GM19397 (cell line): ENCODE measurements around the gene TP53AIP1.
A peak's percentile ranks its signal among the peaks of the same experiment; 100 is the strongest.

Source experiments
- ATAC-seq: cut with Tn5 transposase; IDR thresholded peaks from one replicate; pipeline ENCODE4 v1.9.1; 2021; ENCODE audit warnings: mild to moderate bottlenecking, moderate library complexity; ENCODE audit not compliant: unreplicated experiment

Gene TP53AIP1

GRCh38 chr11:128907585-128907984, 35.1 kb downstream of the TP53AIP1 start:
- ATAC-seq, result no peak

- ATAC-seq, result no peak
These were observed 36.3 kb downstream of the TP53AIP1 start for GRCh38 chr11:128906185-128907050.

DNA sequence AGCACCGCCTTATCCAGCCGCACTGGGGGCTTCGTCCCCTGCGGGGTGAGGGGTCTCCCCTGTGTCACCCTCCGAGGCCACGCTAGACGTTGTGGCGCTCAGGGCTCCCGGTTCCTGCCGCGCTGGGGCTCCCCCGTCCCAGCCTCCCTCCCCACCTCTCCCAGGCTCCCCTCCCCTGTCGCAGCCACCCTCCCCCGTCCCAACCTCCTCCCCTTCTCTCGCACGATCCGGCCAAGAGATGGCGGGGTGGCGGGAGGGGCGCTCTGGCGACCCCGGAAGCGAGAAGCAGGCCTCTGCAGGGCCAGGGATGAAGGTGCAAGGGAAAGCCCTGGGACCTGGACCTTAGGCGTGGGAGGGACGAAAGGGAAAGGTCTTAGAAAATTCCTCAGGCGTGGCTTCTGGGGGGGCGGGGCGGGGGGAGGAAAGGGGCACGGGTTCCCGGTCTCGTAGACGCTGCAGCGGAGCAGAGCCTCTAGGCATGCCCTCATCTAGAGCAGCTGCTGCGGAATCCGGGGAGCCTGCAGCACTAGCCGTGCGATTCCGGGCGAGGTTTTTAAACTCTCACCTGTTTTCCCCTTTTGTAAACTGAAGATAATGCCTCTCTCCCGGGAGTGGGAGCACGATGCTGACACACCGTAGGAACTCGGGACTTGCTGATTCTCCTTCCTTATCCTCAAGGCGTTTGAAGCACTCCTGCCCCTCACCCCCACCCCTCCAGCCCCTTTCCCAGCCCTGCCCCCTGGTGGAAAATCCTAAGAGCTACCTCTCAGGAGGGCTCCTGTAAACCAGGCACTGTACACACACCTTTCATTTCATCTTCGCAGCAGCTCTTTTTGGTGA, 37.1 kb downstream of the TP53AIP1 start:
- ATAC-seq, result peak; percentile 38

- ATAC-seq, result peak; percentile 39
These were observed 37.9 kb downstream of the TP53AIP1 start for GRCh38 chr11:128904656-128905344.

GRCh38 chr11:128904303-128904655, 38.4 kb downstream of the TP53AIP1 start:
- ATAC-seq, result no peak

- ATAC-seq, result no peak
These were observed 39.2 kb downstream of the TP53AIP1 start for GRCh38 chr11:128903248-128904061.

DNA sequence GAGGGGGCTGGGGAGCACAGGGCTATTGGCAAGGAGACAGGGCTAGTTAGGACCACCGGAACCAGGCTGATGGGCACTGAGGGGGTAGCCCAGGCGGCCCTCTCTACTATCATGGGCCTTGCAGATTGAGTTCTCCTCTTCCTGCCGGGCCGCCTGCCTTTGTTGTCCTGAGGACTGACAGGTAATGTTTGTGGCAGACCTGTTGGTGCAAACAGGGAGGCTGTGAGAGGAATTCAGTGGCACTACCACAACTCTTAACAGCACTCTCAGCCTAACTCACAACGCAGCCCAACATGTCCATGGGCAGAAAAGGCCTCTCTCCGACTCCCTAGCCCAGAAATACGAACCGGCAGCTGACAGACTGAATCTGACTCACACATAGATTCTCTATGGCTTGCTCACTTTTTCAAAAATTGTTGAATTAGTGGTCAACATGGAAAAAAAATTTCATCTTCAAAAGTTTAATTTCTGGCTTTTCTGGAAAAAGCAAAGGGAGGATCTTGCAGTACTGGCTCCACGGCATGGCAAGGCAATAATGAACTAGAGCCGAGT, 40.1 kb downstream of the TP53AIP1 start:
- ATAC-seq, result no peak

- no peak for ATAC-seq
These were observed 40.8 kb downstream of the TP53AIP1 start for GRCh38 chr11:128901653-128902514.

GRCh38 chr11:128900468-128900867, 42.2 kb downstream of the TP53AIP1 start:
- no peak for ATAC-seq

DNA sequence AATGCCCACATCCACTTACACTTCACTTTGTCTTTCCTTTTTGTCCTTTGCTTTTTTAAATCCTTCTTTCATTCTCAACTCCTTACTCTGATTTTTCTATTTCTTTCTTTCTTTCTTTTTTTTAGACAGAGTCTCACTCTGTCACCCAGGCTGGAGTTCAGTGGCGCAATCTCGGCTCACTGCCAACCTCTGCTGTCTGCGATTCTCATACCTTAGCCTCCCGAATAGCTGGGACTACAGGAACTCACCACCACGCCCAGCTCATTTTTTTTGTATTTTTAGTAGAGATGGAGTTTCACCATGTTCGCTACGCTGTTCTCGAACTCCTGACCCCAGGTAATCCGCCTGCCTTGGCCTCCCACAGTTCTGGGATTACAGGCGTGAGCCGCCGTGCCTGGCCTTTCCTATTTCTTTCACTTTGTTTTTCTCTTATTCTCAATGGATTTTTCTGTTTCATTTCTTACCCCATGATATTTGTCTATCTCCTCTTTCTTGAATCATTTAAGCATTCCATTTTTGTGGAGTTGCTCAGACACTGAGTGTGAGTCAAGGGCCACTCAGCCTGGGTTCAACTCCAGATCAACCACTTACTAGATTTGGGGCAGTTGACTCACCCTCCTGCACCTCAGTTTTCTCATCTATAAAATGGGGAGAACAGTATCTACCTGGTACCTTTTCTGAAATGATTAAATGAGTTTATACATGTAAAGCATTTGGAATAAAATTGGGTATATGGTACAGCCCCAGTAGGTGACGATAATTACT, 43.9 kb downstream of the TP53AIP1 start:
- ATAC-seq, result no peak

GRCh38 chr11:128897826-128898225, 44.8 kb downstream of the TP53AIP1 start:
- no peak for ATAC-seq

DNA sequence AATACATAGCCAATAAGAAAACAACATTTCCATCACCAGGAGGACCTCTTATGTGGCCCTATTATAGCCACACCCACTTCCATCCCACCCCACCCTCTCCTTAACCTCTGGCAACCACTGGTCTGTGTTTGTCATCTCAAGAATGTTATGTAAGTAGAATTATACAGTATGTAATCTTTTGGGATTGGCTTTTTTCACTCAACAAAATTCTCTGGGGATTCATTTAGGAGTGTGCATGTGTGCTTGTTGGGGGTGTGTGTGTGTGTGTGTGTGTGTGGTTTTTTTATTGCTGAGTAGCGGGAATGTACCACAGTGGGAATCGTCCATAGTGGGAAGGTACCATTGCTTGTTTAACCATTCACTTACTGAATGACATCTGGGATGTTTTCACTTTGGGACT, 46.3 kb downstream of the TP53AIP1 start:
- no peak for ATAC-seq

DNA sequence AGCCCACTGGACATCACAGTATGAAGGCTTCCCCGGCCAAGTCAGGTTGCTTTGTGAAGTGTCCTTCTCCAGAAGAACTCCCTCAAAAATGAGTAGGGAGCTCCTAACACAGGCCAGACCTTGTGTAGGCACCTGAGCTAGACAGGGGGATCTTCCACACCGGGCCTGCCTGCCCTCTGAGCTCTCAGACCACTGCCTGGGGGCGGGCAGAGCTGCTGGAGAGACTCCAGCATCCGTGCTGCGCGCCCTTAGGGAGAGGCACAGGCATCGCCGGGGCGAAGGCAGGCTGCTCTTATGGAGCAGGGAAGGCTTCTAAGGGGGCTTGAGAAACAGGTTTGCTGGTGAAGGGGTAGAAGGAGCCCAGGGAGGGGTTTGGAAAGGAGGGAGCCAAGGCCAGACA, 47.1 kb downstream of the TP53AIP1 start:
- ATAC-seq, result no peak

DNA sequence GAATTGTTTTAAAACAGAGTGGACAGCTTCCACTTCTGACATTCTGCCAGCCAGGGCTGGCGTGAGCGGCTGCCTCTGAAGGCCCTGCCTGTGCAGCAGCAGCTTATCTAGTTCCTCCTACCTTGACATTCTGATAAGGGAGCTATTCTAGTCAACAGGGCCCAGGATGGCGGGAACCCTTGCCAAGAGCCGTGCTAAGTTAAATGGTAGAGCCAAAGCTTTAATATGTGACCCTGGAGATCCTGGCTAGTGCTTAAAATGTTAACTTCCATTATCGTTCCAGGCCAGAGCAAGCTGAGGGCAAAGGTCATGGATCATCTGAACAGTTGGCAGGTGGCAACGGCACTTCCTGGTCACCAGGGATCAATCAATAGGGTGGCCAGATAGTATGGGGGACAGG, 48.0 kb downstream of the TP53AIP1 start:
- no peak for ATAC-seq

DNA sequence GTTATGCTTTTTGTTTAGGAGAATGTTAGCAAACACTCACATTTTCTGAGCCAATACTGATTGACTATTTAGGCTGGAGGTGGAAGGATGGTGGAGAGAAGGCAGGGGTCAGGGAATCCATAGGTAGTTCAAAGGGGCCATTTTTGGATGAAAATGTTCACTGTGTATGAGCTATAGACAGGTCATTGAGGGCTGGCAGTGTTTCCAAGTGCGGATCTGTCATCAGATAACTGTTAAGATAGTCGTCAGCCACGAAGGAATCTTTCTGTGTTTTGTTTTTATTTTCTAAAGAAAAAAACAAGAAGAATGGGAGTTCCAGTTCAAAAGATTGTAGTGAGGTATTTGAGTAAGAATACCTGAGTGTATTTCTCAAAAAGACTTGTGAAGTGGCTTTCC, 48.4 kb downstream of the TP53AIP1 start:
- ATAC-seq, result no peak

- peak; percentile 63 for ATAC-seq
These were observed 48.9 kb downstream of the TP53AIP1 start for GRCh38 chr11:128893578-128894285.

DNA sequence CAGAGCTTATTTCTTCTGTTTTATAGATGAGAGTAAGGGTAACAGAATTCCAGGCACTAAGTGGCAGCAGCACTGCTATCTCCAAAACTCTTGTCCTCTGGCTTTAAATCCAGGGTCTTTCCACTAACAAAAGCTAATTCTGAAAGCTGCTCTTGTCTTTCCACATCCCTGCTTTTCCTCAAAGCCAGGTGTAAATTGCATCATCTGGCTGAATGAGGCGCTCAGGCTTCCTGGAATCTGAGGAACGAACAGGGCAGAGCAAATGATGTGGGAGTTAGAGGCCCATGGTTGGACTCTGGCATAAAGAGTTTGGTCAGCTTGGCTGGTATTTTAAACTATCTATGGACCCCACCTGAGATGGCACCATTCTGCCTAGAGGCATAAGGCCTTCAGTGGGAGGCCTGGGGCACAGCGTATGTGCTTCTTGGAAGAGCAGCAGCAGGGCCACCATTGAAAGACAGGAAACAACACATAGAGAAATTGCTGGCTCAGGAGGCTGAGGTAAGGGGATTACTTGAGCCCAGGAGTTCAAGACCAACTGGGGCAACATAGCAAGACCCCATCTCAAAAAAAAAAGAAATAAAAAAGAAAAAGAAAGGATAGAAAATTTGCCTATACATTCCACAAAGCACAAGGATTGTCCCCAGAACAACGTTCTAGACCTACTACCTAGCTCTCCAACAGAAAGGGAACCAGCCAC, 49.7 kb downstream of the TP53AIP1 start:
- ATAC-seq, result no peak
